ENCODE results near the gene GNPDA1. TPM values are rescaled to one million over a fixed set of nuclear protein-coding genes. Genes with fewer than 3 reads are reported as not detected.
"Not testable (repeated sequence)": the region's sequence is repeated elsewhere in the genome, so short reads cannot be mapped to it uniquely, and the experiment has no call there.

GNPDA1 gene
- total RNA-seq, 1 experiment from 2014 or later: 99.9 TPM

DNA sequence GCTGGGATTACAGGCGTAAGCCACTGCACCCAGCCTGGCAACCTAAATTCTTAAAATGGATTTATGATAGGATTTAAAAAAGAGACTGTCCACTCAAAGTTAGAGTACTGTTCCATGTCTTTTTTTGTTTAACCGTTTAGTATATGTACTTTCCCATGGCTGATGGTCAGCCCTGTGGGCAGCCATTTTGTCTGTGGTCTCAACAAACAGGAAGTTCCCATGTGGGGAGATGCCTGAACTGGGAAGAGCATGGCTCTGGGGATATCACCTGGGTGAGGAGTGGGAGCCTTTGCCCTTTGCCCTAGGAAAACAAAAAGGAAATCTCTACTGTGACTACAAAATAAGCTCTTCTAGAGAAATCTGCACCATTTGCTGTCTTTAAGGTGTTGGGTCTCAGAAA lies 27.5 kb upstream of the GNPDA1 start:
- H3K36me3 ChIP-seq (ENCODE audit: control insufficient read depth, insufficient read depth, low read length): no peaks in the 10 kb centered on the region
- 0 out of 2 replicates have a peak, but pooled peaks cover 2% of the 10 kb centered on the region for H3K27me3 ChIP-seq (ENCODE audit: control insufficient read depth, insufficient read depth, low read length)
- in situ Hi-C loops (cut with HindIII; ENCODE audit: low pct_unique_long_range_greater_than_20kb, low sequenced_read_pairs): no loop called here
- intact Hi-C loops (cut with micrococcal nuclease; ENCODE audit: unreplicated experiment): no loop called here
- TF ChIP-seq, protein P1, sequence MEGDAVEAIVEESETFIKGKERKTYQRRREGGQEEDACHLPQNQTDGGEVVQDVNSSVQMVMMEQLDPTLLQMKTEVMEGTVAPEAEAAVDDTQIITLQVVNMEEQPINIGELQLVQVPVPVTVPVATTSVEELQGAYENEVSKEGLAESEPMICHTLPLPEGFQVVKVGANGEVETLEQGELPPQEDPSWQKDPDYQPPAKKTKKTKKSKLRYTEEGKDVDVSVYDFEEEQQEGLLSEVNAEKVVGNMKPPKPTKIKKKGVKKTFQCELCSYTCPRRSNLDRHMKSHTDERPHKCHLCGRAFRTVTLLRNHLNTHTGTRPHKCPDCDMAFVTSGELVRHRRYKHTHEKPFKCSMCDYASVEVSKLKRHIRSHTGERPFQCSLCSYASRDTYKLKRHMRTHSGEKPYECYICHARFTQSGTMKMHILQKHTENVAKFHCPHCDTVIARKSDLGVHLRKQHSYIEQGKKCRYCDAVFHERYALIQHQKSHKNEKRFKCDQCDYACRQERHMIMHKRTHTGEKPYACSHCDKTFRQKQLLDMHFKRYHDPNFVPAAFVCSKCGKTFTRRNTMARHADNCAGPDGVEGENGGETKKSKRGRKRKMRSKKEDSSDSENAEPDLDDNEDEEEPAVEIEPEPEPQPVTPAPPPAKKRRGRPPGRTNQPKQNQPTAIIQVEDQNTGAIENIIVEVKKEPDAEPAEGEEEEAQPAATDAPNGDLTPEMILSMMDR (IDR thresholded peaks at IDR 0.05): no peak
- TF ChIP-seq, protein P2, sequence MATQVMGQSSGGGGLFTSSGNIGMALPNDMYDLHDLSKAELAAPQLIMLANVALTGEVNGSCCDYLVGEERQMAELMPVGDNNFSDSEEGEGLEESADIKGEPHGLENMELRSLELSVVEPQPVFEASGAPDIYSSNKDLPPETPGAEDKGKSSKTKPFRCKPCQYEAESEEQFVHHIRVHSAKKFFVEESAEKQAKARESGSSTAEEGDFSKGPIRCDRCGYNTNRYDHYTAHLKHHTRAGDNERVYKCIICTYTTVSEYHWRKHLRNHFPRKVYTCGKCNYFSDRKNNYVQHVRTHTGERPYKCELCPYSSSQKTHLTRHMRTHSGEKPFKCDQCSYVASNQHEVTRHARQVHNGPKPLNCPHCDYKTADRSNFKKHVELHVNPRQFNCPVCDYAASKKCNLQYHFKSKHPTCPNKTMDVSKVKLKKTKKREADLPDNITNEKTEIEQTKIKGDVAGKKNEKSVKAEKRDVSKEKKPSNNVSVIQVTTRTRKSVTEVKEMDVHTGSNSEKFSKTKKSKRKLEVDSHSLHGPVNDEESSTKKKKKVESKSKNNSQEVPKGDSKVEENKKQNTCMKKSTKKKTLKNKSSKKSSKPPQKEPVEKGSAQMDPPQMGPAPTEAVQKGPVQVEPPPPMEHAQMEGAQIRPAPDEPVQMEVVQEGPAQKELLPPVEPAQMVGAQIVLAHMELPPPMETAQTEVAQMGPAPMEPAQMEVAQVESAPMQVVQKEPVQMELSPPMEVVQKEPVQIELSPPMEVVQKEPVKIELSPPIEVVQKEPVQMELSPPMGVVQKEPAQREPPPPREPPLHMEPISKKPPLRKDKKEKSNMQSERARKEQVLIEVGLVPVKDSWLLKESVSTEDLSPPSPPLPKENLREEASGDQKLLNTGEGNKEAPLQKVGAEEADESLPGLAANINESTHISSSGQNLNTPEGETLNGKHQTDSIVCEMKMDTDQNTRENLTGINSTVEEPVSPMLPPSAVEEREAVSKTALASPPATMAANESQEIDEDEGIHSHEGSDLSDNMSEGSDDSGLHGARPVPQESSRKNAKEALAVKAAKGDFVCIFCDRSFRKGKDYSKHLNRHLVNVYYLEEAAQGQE (IDR thresholded peaks at IDR 0.05; ENCODE audit: insufficient read depth in 1 of 2, low read depth in 2 of 2, low read length in 1 of 2): no peak
- TF ChIP-seq POLR2AphosphoS5 (IDR thresholded peaks at IDR 0.05; ENCODE audit: low read depth, low read length) (no peak), TCF7L2 (IDR thresholded peaks at IDR 0.05; ENCODE audit: low read depth, low read length) (no peak), SIN3A (IDR thresholded peaks at IDR 0.05; ENCODE audit: borderline replicate concordance, insufficient read depth, low read depth, low read length) (no peak)
- POLR2A ChIA-PET: no interaction called here
- no peaks in the 10 kb centered on the region for H3K9me3 ChIP-seq (ENCODE audit: control insufficient read depth, insufficient read depth, low read depth, low read length)
- no TSS peak for BruUV-seq (replicated peaks)
- no peak overlapping the region for H3K4me3 ChIP-seq (ENCODE audit: low read depth in 2 of 2, low read length in 2 of 2)
- DNase-seq (ENCODE audit: low read depth, low spot score) (no peak), ATAC-seq (no peak)
- no peaks in the 10 kb centered on the region for H3K4me1 ChIP-seq (ENCODE audit: control insufficient read depth, insufficient read depth, low read length)
- CTCF ChIA-PET: no interaction called here
- no peak overlapping the region for H3K27ac ChIP-seq (ENCODE audit: low read length)

GRCh38 chr5:142038735-142039134 lies 25.9 kb upstream of the GNPDA1 start:
- no peaks in the 10 kb centered on the region for H3K27me3 ChIP-seq (ENCODE audit: control insufficient read depth, insufficient read depth, low read length)
- TF ChIP-seq, protein P1 (IDR thresholded peaks at IDR 0.05): no peak
- TF ChIP-seq, protein P2 (IDR thresholded peaks at IDR 0.05; ENCODE audit: insufficient read depth in 1 of 2, low read depth in 2 of 2, low read length in 1 of 2): no peak
- TF ChIP-seq SIN3A (IDR thresholded peaks at IDR 0.05; ENCODE audit: borderline replicate concordance, insufficient read depth, low read depth, low read length) (no peak), POLR2AphosphoS5 (IDR thresholded peaks at IDR 0.05; ENCODE audit: low read depth, low read length) (no peak), TCF7L2 (IDR thresholded peaks at IDR 0.05; ENCODE audit: low read depth, low read length) (no peak)
- no peak overlapping the region for H3K4me3 ChIP-seq (ENCODE audit: low read depth in 2 of 2, low read length in 2 of 2)
- CTCF ChIA-PET: no interaction called here
- intact Hi-C loops (cut with micrococcal nuclease; ENCODE audit: unreplicated experiment) (no loop called here), in situ Hi-C loops (cut with HindIII; ENCODE audit: low pct_unique_long_range_greater_than_20kb, low sequenced_read_pairs) (no loop called here)
- ATAC-seq (no peak), DNase-seq (ENCODE audit: low read depth, low spot score) (no peak)
- POLR2A ChIA-PET: no interaction called here
- H3K36me3 ChIP-seq (ENCODE audit: control insufficient read depth, insufficient read depth, low read length): no peaks in the 10 kb centered on the region
- no peak overlapping the region for H3K27ac ChIP-seq (ENCODE audit: low read length)
- H3K4me1 ChIP-seq (ENCODE audit: control insufficient read depth, insufficient read depth, low read length): no peaks in the 10 kb centered on the region
- H3K9me3 ChIP-seq (ENCODE audit: control insufficient read depth, insufficient read depth, low read depth, low read length): no peaks in the 10 kb centered on the region
- BruUV-seq (replicated peaks): no TSS peak

DNA sequence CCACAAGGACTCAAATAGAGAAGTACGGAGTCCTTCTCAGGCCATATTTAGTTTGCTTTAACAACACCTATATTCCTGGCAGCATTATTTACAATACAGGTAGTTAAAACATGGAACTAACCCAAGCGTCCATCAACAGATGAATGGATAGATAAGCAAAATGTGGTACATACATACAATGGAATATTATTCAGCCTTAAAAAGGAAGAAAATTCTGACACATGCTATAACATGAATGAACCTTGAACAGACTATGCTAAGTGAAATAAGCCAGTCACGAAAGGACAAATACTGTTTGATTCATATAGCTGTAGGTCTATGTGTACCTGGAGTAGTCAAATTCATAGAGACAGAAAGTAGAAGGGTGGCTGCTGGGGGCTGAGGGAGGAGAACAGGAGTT lies 24.8 kb upstream of the GNPDA1 start:
- H3K9me3 ChIP-seq (ENCODE audit: control insufficient read depth, insufficient read depth, low read depth, low read length); H3K27ac ChIP-seq (ENCODE audit: low read length); in situ Hi-C loops (cut with HindIII; ENCODE audit: low pct_unique_long_range_greater_than_20kb, low sequenced_read_pairs); H3K4me3 ChIP-seq (ENCODE audit: low read depth in 2 of 2, low read length in 2 of 2); BruUV-seq (replicated peaks); ATAC-seq; H3K36me3 ChIP-seq (ENCODE audit: control insufficient read depth, insufficient read depth, low read length); H3K4me1 ChIP-seq (ENCODE audit: control insufficient read depth, insufficient read depth, low read length); DNase-seq (ENCODE audit: low read depth, low spot score); H3K27me3 ChIP-seq (ENCODE audit: control insufficient read depth, insufficient read depth, low read length); intact Hi-C loops (cut with micrococcal nuclease; ENCODE audit: unreplicated experiment); POLR2A ChIA-PET: not testable (repeated sequence)
- CTCF ChIA-PET: interaction anchor here (0.6 kb wide), 1 partner anchor 280 kb away, joined by 7 read pairs; no protein-coding TSS in a partner anchor

Measured in Panc1 (cell line).